PC-3 (cell line): Measurements from ENCODE around the gene TSPAN9. TPM values are rescaled to one million over a fixed set of nuclear protein-coding genes. Genes with fewer than 3 reads are reported as not detected.

Experiments
- ATAC-seq: fragments of 200-7000 bp; cut with Tn5 transposase; 2 replicates; pipeline ENCODE4 v1.9.1; 2020; ENCODE audit warnings: mild to moderate bottlenecking, moderate library complexity
- BruUV-seq: library from RNA; stranded (reverse); fragments of 400-500 nt; replicated peaks from 2 replicates; lab custom pipeline; 2021; lab: Mats Ljungman, UMichigan
- CTCF ChIA-PET: fragments of 300-600 bp; sonication (Branson Sonifier 250); formaldehyde crosslinking; loops from one replicate; lab custom pipeline; 2022; ENCODE audit warnings: antibody characterized with exemption; lab: Charles Lee
- POLR2A ChIA-PET: fragments of 300-600 bp; sonication (Branson Sonifier 250); formaldehyde crosslinking; loops from one replicate; lab custom pipeline; 2022; ENCODE audit warnings: antibody characterized with exemption; ENCODE audit not compliant: unreplicated experiment; lab: Charles Lee
- DNase-seq: peaks from one replicate; pipeline ENCODE4 v3.0.0-alpha.2; 2015
- H2AFZ ChIP-seq: fragments of 300-600 bp; sonication (generic); 2 replicates; pipeline ENCODE4 v1.6.0; 2016; ENCODE audit warnings: antibody characterized with exemption, low read length
- H3F3A ChIP-seq: fragments of 300-600 bp; sonication (generic); one replicate; pipeline ENCODE4 v1.6.0; 2017; ENCODE audit warnings: antibody characterized with exemption, low read length, control low read depth, mild to moderate bottlenecking; ENCODE audit not compliant: unreplicated experiment
- H3K27ac ChIP-seq: fragments of 300-600 bp; sonication (generic); 2 replicates; pipeline ENCODE4 v1.5.1; 2016; ENCODE audit warnings: mild to moderate bottlenecking, low read length
- H3K27me3 ChIP-seq: fragments of 300-600 bp; sonication (generic); 2 replicates; pipeline ENCODE4 v1.6.1; 2016; ENCODE audit warnings: low read length, mixed read lengths
- H3K36me3 ChIP-seq: fragments of 300-600 bp; sonication (generic); 2 replicates; pipeline ENCODE4 v1.6.1; 2016; ENCODE audit warnings: low read depth, mixed run types, low read length, mixed read lengths
- H3K4me1 ChIP-seq: fragments of 300-600 bp; sonication (generic); 2 replicates; pipeline ENCODE4 v1.5.1; 2016; ENCODE audit warnings: low read length; ENCODE audit not compliant: insufficient read depth
- H3K4me2 ChIP-seq: fragments of 300-600 bp; sonication (generic); 2 replicates; pipeline ENCODE4 v1.6.0; 2016; ENCODE audit warnings: low read length
- H3K4me3 ChIP-seq: fragments of 300-600 bp; sonication (generic); 2 replicates; pipeline ENCODE4 v1.5.1; 2016; ENCODE audit warnings: mild to moderate bottlenecking, low read length, mixed read lengths
- H3K79me2 ChIP-seq: fragments of 300-600 bp; sonication (generic); 2 replicates; pipeline ENCODE4 v1.6.1; 2017; ENCODE audit warnings: low read length, mixed read lengths
- H3K9ac ChIP-seq: fragments of 300-600 bp; sonication (generic); 2 replicates; pipeline ENCODE4 v1.6.0; 2016; ENCODE audit warnings: mild to moderate bottlenecking, low read length
- H3K9me2 ChIP-seq: fragments of 300-600 bp; sonication (generic); replicated peaks from 2 replicates; pipeline ENCODE4 v1.6.1; 2016; ENCODE audit warnings: mixed run types, low read length, mixed read lengths
- H3K9me3 ChIP-seq: fragments of 300-600 bp; sonication (generic); 2 replicates; pipeline ENCODE4 v1.6.1; 2016; ENCODE audit warnings: low read length, mixed read lengths
- H4K20me1 ChIP-seq: fragments of 300-600 bp; sonication (generic); 2 replicates; pipeline ENCODE4 v1.6.1; 2016; ENCODE audit warnings: low read length, mixed read lengths
- EZH2 ChIP-seq: fragments of 300-600 bp; sonication (generic); IDR thresholded peaks from one replicate; pipeline ENCODE4 v1.6.1; 2017; ENCODE audit warnings: antibody characterized with exemption, mild to moderate bottlenecking, low read length; ENCODE audit not compliant: unreplicated experiment
- EZH2phosphoT487 ChIP-seq: fragments of 300-600 bp; sonication (generic); IDR thresholded peaks from 2 replicates; pipeline ENCODE4 v1.6.1; 2018; ENCODE audit warnings: mild to moderate bottlenecking, antibody characterized with exemption, low read length, borderline replicate concordance
- intact Hi-C: fragments of 100-400 bp; cut with micrococcal nuclease; formaldehyde crosslinking; loops from 2 replicates; pipeline ENCODE4 v1.9.0; 2023
- total RNA-seq: library from RNA; depleted of rRNA; stranded (reverse); fragments of >200 nt; gene quantifications from 2 replicates; pipeline ENCODE4 v1.2.3, GENCODE V29; 2014
- TF ChIP-seq, protein P1 (sequence below): fragments of 300-600 bp; sonication (generic); conservative IDR thresholded peaks from 2 replicates; pipeline ENCODE4 v1.5.1; 2017; ENCODE audit warnings: antibody characterized with exemption, low read depth, mild to moderate bottlenecking, low read length

Gene TSPAN9
- total RNA-seq, 1 experiment from 2014 or later = 6.2 TPM

DNA sequence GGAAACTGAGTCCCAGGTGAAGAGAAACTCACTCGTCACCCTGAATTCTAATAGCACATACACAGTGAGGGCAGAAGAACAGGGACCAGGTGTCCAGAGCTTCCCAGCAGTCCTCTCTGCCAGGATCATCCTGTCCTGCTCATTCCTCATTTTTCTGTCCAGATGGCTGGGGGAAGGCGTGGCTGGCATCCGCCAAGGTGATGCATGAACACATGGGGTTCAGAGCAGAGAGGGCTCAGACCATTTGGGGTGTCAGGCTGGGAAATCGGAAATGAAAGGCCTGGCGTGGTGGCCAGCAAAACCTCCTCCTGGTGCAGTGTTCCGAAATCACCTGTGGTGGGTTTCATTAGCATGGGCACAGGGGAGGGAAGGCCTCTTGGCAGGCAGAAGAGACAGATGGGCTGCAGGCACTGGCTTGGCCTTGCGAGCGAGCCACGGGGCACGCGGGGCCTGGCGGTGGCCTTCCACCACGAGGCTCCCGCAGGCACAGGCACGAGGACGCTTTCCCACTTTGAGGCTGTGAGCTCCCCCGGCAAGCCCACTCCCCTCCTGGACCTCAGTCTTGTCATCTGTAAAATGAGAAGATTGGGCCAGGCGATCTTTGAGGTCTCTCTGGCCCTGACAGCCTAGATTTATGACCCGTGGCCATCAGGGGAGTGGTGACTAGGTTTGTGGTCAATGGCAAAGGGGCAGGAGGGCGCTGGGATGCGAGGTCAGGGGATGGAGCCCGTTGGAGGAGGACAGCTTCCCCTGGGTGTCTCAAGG, 68.5 kb downstream of the TSPAN9 start:
- Histone ChIP-seq H4K20me1 (no peaks in the 10 kb centered on the region), H3K4me2 (no peak overlapping the region), H3K79me2 (no peaks in the 10 kb centered on the region), H3F3A (no peaks in the 10 kb centered on the region), H2AFZ (no peak overlapping the region), H3K36me3 (no peaks in the 10 kb centered on the region), H3K9me3 (no peaks in the 10 kb centered on the region), H3K9ac (no peak overlapping the region), H3K27ac (no peak overlapping the region), H3K9me2 (no peaks in the 10 kb centered on the region), H3K4me3 (no peak overlapping the region), H3K27me3 (no peaks in the 10 kb centered on the region), H3K4me1 (no peaks in the 10 kb centered on the region)
- DNase-seq = no peak
- intact Hi-C loops = no loop called here
- ATAC-seq = no peak
- CTCF ChIA-PET = interaction anchor here (0.5 kb wide), 1 partner anchor 23 kb away, joined by 3 read pairs; no protein-coding TSS in a partner anchor
- TF ChIP-seq, protein P1, sequence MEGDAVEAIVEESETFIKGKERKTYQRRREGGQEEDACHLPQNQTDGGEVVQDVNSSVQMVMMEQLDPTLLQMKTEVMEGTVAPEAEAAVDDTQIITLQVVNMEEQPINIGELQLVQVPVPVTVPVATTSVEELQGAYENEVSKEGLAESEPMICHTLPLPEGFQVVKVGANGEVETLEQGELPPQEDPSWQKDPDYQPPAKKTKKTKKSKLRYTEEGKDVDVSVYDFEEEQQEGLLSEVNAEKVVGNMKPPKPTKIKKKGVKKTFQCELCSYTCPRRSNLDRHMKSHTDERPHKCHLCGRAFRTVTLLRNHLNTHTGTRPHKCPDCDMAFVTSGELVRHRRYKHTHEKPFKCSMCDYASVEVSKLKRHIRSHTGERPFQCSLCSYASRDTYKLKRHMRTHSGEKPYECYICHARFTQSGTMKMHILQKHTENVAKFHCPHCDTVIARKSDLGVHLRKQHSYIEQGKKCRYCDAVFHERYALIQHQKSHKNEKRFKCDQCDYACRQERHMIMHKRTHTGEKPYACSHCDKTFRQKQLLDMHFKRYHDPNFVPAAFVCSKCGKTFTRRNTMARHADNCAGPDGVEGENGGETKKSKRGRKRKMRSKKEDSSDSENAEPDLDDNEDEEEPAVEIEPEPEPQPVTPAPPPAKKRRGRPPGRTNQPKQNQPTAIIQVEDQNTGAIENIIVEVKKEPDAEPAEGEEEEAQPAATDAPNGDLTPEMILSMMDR = no peak
- TF ChIP-seq EZH2 = no peak
- no peak for TF ChIP-seq EZH2phosphoT487
- no TSS peak for BruUV-seq
- POLR2A ChIA-PET = no interaction called here

DNA sequence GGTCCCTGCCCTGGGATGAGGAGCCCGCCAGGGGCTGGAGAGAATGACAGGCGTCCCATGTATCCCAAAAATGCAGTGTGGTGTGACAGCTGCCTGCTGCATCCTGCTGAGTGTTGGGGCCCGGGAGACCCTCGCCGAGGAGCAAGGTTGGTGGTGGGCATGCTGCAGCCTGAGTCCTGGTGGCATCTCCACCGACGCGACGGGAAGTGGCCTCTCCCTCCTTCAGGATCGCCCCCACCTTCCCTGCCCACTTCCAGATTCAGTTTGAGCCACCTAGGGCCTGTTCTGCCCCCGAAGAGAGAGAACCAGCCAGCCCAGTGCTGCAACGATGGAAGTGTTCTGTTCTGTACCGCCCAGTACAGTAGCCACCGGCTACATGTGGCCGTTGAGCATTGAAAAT, 70.1 kb downstream of the TSPAN9 start:
- ATAC-seq = no peak

More for the DNA sequence above, 70.1 kb downstream of the TSPAN9 start:
- Histone ChIP-seq H3F3A (no peaks in the 10 kb centered on the region), H3K9me3 (no peaks in the 10 kb centered on the region), H3K9ac (no peak overlapping the region), H3K27me3 (no peaks in the 10 kb centered on the region), H3K4me2 (no peak overlapping the region), H3K9me2 (no peaks in the 10 kb centered on the region), H2AFZ (no peak overlapping the region), H3K4me3 (no peak overlapping the region), H3K27ac (no peak overlapping the region), H3K79me2 (no peaks in the 10 kb centered on the region), H4K20me1 (no peaks in the 10 kb centered on the region), H3K36me3 (no peaks in the 10 kb centered on the region), H3K4me1 (no peaks in the 10 kb centered on the region)
- ChIA-PET CTCF (no interaction called here), POLR2A (no interaction called here)
- TF ChIP-seq, protein P1 = no peak
- TF ChIP-seq EZH2 = no peak
- intact Hi-C loops = no loop called here
- BruUV-seq = no TSS peak
- no peak for DNase-seq
